NCI-H446 (cell line): Measurements from ENCODE around the gene POLR2E.

Source experiments
- DNase-seq, 2 experiments: peaks; one replicate each; lab custom pipeline; 2025; lab: John Stamatoyannopoulos, UW

Gene POLR2E

GRCh38 chr19:1093811-1094553, 1.2 kb downstream of the POLR2E start:
- no peak for DNase-seq

DNA sequence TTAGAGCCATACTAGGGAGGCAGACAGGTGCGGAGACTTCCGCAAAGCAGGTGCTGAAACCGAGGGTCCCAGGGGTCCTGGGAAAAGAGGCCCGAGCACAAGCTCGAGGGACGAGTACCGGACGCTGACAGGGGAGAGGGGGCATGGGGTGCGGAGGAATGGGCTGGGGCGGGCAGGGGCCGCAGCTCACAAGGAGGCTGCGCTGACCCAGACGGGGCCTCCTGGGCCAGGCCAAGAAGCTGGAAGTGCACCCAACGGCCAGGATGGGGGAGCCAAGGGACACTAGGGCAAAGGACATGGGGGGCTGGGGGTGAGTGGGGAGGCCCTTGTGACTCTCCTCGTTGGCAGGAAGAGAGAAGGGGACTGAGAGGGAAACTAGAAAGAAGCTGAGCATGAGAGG, 1.8 kb downstream of the POLR2E start:
- no peak for DNase-seq

DNA sequence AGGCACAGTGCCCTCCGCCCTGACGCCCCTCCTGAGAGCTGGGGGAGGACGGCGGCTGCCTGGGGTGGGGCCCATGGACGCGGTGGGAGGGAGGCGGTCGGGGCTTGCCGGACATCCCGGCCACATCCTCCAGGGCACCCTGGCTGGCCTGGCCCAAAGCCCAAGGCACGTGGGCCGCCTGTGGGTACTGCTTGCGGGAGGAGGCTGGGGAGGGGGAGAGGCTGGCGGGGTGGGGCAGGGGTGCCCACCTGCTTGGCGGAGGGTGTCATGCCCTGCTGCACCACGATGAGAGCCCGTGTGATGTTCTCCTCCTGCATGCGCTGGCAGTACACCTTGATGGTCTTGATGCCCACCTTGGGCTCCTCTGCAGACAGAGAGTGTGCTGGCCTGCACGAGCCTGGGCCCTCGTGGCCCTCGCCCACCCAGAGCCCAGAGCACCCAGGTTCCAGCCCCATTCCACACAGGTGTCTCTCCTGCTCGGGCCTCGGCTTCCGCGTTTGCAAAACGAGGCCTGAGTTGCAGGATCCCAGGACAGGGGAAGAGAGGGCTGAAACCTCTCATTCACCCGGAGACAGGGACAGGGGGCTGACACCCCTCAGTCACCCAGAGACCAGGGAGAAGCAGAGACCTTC, 3.5 kb downstream of the POLR2E start:
- no peak for DNase-seq

DNA sequence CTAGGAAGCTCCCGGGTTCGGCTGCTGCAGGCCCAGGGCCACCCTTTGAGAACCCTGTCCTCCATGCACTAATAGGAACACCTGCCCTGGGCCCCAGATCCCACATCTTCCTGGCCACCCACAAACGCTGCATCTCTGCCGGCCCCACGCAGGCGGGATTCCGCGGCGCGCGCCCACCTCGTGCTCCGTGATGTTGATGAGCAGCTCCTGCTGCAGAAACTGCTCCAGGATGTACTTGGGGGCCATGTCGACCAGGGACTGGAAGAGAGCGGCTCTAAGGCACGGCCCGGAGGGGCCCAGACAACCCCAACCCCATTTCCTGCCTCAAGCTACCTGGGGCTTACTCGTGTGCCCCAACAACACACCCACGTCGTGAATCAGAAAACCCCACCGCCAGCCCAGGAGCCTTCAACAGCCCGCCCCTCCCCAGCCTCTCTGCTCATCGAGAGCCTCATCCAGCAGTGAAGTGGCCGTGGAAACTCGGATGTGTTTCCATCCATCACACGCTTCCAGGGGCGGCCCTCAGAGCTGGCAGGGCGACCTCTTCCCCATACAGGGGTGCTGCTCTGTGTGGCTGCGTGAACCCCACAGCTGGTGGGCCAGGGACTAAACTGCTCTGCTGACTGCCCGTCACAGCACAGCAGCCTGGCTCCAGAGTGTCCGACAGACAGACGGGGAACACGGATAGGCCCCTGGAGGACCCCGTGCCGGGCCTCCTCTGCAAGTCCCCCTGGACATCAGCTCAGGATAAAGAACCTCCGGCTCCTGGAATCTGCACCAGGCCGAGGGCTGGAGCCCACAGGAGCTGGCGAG, 4.2 kb downstream of the POLR2E start:
- no peak for DNase-seq

DNA sequence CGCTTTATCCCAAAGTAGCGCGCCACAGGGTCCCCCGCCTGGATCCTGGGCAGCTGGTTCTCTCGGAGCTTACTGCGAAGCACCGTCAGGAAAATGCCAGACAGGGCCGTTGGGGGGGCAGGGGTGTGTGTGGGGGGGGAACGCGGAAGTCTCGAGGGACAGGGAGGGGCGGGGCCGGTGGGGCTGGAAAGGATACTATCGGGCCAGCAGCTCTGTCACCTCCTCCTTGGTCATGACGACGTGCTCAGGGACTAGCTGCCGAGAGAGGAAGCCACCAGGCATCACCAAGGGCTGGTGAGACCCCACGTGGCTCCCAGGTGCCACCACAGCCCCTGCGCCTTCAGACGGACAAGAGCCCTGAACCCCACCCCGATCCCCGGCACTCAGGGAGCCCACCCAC, 5.3 kb downstream of the POLR2E start:
- DNase-seq, result no peak

GRCh38 chr19:1089126-1089771, 5.9 kb downstream of the POLR2E start:
- DNase-seq, result no peak

- DNase-seq, result no peak
Observed at GRCh38 chr19:1088416-1089010, 6.7 kb downstream of the POLR2E start.

DNA sequence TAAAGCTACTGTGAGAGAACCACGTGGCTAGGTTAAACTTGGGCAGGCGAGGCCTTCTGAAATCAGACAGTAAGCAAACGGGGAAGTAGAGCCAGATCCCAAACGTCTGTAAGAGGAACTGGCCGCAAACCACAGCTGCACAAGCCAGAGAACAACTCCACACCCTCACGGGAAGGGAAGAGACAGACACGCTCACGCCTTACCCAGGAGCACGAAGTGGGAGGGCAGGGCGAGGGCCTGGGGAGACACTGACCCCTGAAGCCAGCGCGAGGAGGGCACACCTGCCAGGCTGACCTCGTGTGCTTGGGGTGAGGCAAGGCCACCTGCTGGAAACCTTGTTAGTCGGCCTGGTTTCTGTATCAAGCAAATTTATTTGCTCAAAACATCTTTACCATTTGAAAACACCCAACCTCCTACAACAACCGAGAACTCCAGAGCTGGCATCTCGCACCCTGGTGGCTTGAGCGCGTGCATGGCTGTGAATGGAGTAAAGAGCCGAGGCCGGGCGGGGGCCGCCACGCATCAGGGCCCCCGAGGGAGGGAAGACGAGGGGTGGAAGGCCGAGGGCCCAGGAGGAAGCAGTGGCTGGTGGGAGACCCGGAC, 7.3 kb downstream of the POLR2E start:
- no peak for DNase-seq

DNA sequence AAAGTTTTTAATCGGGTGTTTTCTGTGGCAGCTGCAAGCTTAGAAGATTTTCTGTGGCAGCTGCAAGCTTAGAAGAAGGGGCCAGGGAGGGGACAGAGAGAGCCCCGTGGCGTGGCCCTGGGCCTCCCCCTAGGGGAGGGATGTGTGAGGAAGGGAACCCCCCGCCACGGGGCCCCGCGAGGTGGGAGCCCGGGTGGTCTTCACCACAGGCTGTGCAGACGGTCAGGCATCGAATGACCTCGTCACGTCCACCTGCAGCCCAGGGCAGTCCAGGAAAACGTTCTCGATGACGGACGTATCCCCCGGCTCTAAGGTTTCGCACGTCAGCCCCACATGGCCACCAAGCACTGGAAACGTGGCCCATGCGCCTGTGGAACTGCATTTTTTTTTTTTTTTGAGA, 8.6 kb downstream of the POLR2E start:
- DNase-seq, result no peak

- no peak for DNase-seq
Observed at GRCh38 chr19:1085676-1086442, 9.3 kb downstream of the POLR2E start.

DNA sequence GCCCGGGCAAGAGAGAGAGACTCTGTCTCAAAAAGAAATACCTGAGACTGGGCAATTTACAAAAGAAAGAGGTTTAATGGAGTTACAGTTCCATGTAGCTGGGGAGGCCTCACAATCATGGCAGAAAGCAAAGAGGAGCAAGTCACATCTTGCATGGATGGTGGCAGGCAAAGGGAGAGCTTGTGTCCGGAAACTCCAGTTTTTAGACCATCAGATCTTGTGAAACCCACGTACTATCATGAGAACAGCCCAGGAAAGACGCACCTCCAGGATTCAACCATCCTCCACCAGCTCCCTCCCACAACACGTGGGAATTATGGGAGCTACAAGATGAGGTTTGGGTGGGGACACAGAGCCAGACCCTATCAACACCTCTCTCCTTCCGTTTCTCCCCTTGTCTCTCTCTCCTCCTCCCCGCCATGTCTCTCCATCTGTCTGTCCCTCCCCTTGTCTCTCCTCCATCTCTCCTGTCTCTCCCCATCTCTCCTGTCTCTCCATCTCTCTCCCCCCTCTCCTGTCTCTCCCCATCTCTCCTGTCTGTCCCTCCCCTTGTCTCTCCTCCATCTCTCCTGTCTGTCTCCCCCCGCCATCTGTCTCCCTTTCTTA, 10.0 kb downstream of the POLR2E start:
- no peak for DNase-seq

DNA sequence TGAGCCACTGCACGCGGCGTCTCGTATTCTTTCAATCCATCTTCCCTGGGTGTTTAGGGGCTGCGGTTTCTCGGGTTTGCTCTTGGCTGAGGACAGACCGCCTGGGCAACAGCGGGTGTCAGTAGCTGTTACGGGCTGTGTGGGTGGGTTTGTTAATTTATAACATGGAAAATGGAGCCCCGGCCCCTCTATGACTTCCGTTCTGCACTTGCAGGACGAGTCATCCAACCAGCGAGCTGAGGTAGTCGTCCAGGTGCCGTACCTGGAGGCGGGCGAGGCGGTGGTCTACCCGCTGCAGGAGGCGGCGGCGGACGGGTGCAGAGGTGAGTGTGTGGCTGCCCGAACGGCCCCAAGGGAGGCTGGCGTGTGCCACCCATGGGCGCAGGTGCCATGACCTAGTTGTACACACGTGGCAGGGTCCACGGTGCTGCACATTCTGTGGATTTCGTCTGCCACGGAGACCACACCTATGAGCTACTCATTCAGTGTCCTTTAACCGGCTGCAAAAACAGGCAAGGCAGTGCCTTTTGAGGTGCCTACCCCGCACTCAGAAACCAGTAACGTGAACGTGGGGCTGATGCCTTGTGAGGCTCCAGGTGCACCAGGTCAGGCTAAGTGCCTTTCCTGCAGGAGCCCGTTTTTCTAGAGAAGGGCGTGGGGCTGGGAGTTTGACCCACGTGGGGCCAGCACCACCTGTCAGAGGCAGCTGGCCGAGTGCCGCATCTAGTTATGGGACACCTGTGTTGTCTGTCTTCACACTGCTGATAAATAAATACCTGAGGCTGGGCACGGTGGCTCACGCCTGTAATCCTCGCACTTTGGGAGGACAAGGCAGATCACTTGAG, 10.9 kb downstream of the POLR2E start:
- DNase-seq, result no peak

- DNase-seq, result no peak
Observed at GRCh38 chr19:1082928-1083816, 12.0 kb downstream of the POLR2E start.

DNA sequence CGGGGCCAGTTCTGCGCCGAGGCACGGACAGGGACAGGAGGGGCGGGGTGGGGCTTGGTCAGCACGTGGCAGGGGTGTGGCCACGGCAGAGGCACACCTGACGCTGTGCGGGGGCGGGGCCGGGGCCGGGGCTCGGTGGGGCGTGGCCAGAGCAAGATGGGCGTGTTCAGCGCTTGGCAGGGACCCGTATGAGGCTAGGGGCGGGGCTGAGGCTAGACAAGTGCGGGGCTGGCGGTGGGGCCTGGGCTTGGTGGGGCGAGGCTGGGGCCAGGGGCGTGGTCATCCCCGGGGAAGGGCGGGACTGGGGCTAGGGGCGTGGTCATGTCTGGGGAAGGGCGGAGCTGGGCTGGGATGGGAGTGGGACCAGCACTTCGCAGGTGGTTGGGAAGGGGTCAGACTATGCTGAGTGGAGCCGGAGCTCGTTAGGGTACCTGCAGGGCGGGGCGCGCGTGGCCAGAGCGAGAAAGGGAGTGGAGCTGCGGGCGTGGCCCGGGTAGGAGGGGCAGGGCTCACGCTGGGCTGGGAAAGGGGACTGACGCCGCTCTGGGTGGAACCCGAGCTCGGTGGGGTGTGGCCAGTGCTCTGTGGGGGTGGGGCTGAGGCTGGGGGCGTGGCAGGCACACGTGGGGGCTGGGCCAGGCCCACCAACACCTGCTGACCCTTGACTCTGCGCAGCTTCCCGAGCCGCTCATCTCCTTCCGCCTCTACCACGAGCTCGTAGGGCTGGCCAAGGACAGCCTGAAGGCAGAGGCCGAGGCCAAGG, 12.8 kb downstream of the POLR2E start:
- DNase-seq, result no peak

DNA sequence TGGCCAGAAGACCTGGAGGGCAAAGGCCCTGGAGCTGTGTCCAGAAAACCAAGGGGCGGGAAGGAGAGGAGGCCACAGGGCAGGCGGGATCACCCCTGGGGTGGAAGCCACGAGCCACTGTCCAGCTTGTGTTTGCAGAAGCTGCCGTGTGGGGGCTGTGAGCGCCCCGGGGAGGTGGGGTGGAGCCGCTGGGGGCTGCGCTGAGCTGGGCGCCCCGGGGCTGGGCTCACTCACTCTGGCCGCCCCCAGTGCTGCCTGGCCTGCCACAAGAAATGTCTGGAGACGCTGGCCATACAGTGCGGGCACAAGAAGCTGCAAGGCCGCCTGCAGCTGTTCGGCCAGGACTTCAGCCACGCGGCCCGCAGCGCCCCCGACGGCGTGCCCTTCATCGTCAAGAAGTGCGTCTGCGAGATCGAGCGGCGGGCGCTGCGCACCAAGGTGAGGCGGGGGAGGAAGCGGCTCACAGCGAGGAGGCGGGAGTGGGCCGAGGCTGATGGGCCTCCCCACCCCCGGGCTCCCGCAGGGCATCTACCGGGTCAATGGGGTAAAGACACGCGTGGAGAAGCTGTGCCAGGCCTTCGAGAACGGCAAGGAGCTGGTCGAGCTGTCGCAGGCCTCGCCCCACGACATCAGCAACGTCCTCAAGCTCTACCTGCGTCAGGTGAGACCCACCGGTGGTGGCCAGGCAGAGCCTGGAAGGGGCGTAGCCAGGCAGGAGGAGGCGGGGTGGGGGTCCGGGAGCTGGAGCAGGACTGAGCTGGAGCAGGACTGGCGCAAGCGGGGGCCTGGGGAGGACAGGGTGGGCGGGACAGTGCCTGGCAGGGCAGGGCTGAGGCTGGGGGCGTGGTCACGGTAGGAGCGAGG, 13.6 kb downstream of the POLR2E start:
- no peak for DNase-seq

- DNase-seq, result no peak
Observed at GRCh38 chr19:1080360-1081161, 14.6 kb downstream of the POLR2E start.
